Stimulated activated CD8-positive, alpha-beta memory T cell treated with anti-CD3 and anti-CD28 coated beads, Interleukin-7, amount 100 ng/mL, for 4 hours (primary cell): ENCODE measurements around the gene KLF3.
"Not testable (repeated sequence)": the region's sequence is repeated elsewhere in the genome, so short reads cannot be mapped to it uniquely, and the experiment has no call there.

Experiments
- DNase-seq, 2 donors: peaks; one replicate each; pipeline ENCODE4 v3.0.0-alpha.2; 2020; ENCODE audit warnings: low read depth in 2 of 2

Gene KLF3

GRCh38 chr4:38663801-38664705, at the start of gene KLF3:
KLF3 (plus strand) TSS chr4:38664199; CDS start chr4:38680626, 16,427 bp downstream.
- peak; percentile 78 to 89 for DNase-seq

- DNase-seq: no peak
Observed at GRCh38 chr4:38614231-38614630, 49.8 kb upstream of the KLF3 start.

GRCh38 chr4:38615847-38616246, 48.2 kb upstream of the KLF3 start:
- DNase-seq: no peak

- DNase-seq: no peak
Observed at GRCh38 chr4:38618505-38618904, 45.5 kb upstream of the KLF3 start.

- no peak for DNase-seq
Observed at GRCh38 chr4:38619316-38619715, 44.7 kb upstream of the KLF3 start.

- no peak for DNase-seq
Observed at GRCh38 chr4:38620065-38620464, 43.9 kb upstream of the KLF3 start.

GRCh38 chr4:38620527-38621027, 43.4 kb upstream of the KLF3 start:
- DNase-seq: no peak

- DNase-seq: no peak
Observed at GRCh38 chr4:38621028-38621684, 42.8 kb upstream of the KLF3 start.

- no peak for DNase-seq
Observed at GRCh38 chr4:38621831-38622230, 42.2 kb upstream of the KLF3 start.

- DNase-seq: not testable (repeated sequence)
Observed at GRCh38 chr4:38622340-38622739, 41.7 kb upstream of the KLF3 start.

- no peak for DNase-seq
Observed at GRCh38 chr4:38623260-38623659, 40.7 kb upstream of the KLF3 start.

GRCh38 chr4:38624311-38624710, 39.7 kb upstream of the KLF3 start:
- no peak for DNase-seq

GRCh38 chr4:38625508-38625907, 38.5 kb upstream of the KLF3 start:
- DNase-seq: no peak

GRCh38 chr4:38626901-38627444, 37.0 kb upstream of the KLF3 start:
- DNase-seq: not testable (repeated sequence)

- DNase-seq: no peak
Observed at GRCh38 chr4:38630519-38630918, 33.5 kb upstream of the KLF3 start.

GRCh38 chr4:38634047-38634759, 29.8 kb upstream of the KLF3 start:
- no peak for DNase-seq

- DNase-seq: no peak
Observed at GRCh38 chr4:38639242-38639641, 24.8 kb upstream of the KLF3 start.

- DNase-seq: no peak
Observed at GRCh38 chr4:38641811-38642210, 22.2 kb upstream of the KLF3 start.

- DNase-seq: no peak
Observed at GRCh38 chr4:38644201-38644600, 19.8 kb upstream of the KLF3 start.

GRCh38 chr4:38647101-38647819, 16.7 kb upstream of the KLF3 start:
- DNase-seq: no peak

- no peak for DNase-seq
Observed at GRCh38 chr4:38650133-38650532, 13.9 kb upstream of the KLF3 start.
